Measurements from ENCODE around the gene CDK5RAP3.

GRCh38 chr17:47925678-47925988, 45.3 kb upstream of the CDK5RAP3 start:
- TF ChIP-seq CTCF (IDR thresholded peaks at IDR 0.05; ENCODE audit: insufficient read depth, low read depth, low read length) (no peak), EZH2 (IDR thresholded peaks at IDR 0.05; ENCODE audit: insufficient read depth, low read length) (no peak)
